Measurements from ENCODE around the gene FAM181A. TPM values are rescaled to one million over a fixed set of nuclear protein-coding genes. Genes with fewer than 3 reads are reported as not detected.

Gene FAM181A
- total and polyA plus RNA-seq, 4 donors, result 1.9 to 4.0 (median 3.3) TPM

DNA sequence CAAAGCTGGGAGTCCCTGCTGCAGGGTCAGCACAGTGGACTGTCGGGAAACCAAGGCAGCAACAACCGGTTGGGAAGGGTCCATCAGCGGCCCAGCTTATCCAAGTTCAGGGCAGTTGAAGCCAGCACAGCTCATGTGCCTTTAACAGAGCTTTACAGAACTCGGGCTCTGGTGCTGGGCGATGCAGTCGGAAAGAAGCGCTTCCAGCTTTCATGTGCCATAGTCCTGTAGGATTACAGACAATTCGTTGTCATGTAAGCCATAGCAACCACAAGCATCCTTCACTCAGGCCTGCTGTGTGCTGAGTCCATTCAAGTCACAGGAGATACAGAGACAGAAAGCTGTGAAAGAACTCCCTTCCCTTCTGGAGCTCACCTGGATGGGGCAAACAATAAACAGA, 3.5 kb upstream of the FAM181A start:
- no peaks in the 10 kb centered on the region for H3K9me3 ChIP-seq (ENCODE audit: control insufficient read depth in 4 of 4, insufficient read depth in 3 of 4, low read length in 3 of 4)
- no peak for ATAC-seq (ENCODE audit: insufficient read depth, low FRiP score)
- H3K9ac ChIP-seq (ENCODE audit: insufficient read depth in 1 of 2, low read length in 2 of 2), result no peak overlapping the region
- no peak overlapping the region for H3K27ac ChIP-seq (ENCODE audit: low read depth in 1 of 2, low read length in 1 of 2)
- no peaks in the 10 kb centered on the region for H3K36me3 ChIP-seq (ENCODE audit: control insufficient read depth in 4 of 4, insufficient read depth in 4 of 4, low read length in 4 of 4)
- peaks cover 0 to 7% (median 0%) of the 10 kb centered on the region in 5 donors for H3K4me1 ChIP-seq (ENCODE audit: control insufficient read depth in 5 of 5, insufficient read depth in 5 of 5, low read length in 5 of 5)
- H3K4me3 ChIP-seq, result no peak overlapping the region
- TF ChIP-seq, protein P1, sequence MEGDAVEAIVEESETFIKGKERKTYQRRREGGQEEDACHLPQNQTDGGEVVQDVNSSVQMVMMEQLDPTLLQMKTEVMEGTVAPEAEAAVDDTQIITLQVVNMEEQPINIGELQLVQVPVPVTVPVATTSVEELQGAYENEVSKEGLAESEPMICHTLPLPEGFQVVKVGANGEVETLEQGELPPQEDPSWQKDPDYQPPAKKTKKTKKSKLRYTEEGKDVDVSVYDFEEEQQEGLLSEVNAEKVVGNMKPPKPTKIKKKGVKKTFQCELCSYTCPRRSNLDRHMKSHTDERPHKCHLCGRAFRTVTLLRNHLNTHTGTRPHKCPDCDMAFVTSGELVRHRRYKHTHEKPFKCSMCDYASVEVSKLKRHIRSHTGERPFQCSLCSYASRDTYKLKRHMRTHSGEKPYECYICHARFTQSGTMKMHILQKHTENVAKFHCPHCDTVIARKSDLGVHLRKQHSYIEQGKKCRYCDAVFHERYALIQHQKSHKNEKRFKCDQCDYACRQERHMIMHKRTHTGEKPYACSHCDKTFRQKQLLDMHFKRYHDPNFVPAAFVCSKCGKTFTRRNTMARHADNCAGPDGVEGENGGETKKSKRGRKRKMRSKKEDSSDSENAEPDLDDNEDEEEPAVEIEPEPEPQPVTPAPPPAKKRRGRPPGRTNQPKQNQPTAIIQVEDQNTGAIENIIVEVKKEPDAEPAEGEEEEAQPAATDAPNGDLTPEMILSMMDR (IDR thresholded peaks at IDR 0.05; ENCODE audit: control extremely low read depth, extremely low read depth), result no peak
- no peaks in the 10 kb centered on the region for H3K27me3 ChIP-seq (ENCODE audit: control insufficient read depth in 3 of 3, insufficient read depth in 3 of 3, low read length in 2 of 3)
- no peak for DNase-seq
- 85 to 89% methylated on average over 8 of the region's 8 CpGs for WGBS, 2 donors

DNA sequence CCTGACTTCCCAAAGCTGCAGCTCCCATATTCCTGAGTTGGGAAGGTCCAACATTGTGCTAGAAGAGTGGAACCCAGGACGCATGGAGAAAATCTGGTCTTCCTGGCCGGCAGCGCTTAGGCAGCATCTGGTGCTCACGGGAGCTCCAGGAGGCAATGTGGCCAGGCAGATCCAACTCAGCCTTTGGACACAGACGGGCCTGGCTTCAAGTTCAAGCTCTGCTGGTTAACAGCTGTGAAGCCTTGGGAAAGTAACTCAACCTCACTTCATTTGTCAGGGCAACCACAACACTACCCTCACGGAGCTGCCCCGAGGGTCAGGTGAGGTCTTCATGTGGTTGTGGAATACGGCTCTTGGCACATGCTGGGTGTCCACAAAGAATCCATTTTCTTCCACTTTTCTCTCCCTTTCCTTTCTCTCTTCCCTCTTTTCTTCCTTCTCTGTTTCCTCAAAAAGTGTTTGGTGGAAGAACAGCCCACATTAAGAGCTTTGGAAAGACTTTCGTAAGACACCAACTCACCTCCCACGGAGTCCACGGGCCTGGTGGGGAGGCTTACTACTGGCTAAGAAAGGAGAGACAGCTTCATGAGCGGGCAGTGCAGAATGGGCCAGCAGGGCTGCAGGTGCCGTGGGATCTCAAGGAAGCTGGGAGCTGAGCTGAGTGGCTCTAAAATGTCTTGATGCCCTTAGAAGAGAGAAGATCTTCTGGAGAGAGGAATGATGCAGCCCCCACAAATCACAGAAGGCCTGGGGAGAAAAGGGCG, 2.4 kb upstream of the FAM181A start:
- Histone ChIP-seq H3K9ac (ENCODE audit: insufficient read depth in 1 of 2, low read length in 2 of 2) (no peak overlapping the region), H3K27me3 (ENCODE audit: control insufficient read depth in 3 of 3, insufficient read depth in 3 of 3, low read length in 2 of 3) (no peaks in the 10 kb centered on the region), H3K4me3 (no peak overlapping the region), H3K4me1 (ENCODE audit: control insufficient read depth in 5 of 5, insufficient read depth in 5 of 5, low read length in 5 of 5) (peaks cover 0 to 7% (median 0%) of the 10 kb centered on the region in 5 donors), H3K27ac (ENCODE audit: low read depth in 1 of 2, low read length in 1 of 2) (no peak overlapping the region), H3K36me3 (ENCODE audit: control insufficient read depth in 4 of 4, insufficient read depth in 4 of 4, low read length in 4 of 4) (no peaks in the 10 kb centered on the region), H3K9me3 (ENCODE audit: control insufficient read depth in 4 of 4, insufficient read depth in 3 of 4, low read length in 3 of 4) (no peaks in the 10 kb centered on the region)
- ATAC-seq (ENCODE audit: insufficient read depth, low FRiP score), result no peak
- TF ChIP-seq, protein P1 (IDR thresholded peaks at IDR 0.05; ENCODE audit: control extremely low read depth, extremely low read depth), result no peak
- WGBS, 2 donors, result 87 to 91% methylated on average over 14 of the region's 14 CpGs
- DNase-seq, result no peak

DNA sequence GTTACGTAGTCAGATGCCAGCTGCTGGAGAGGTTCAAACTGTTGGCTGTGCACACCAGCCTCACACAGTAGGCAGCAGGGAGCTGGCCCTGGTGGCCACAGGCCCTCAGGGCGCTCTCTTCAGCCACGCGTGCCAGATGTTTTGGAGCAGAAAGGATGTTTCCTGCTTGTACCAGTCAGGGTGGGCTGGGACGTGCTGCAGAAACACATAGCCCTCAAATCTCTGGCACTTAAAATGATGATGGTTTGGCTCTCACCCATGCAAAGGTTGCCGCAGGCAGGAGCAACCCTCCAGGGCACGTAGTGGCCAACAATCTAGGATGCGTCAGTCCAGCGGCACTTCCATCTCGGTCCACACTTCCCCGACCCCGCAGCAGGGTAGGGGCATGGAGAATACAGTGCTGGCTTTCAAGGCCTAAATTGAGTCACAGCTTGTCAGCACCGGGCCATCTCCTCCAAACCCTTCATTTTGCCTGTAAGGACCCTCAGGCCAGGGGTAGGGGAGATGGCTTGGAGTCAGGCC, 1.7 kb upstream of the FAM181A start:
- no peak for DNase-seq
- H3K9me3 ChIP-seq (ENCODE audit: control insufficient read depth in 4 of 4, insufficient read depth in 3 of 4, low read length in 3 of 4), result no peaks in the 10 kb centered on the region
- TF ChIP-seq, protein P1 (IDR thresholded peaks at IDR 0.05; ENCODE audit: control extremely low read depth, extremely low read depth), result no peak
- H3K4me1 ChIP-seq (ENCODE audit: control insufficient read depth in 5 of 5, insufficient read depth in 5 of 5, low read length in 5 of 5), result peaks cover 0 to 7% (median 0%) of the 10 kb centered on the region in 5 donors
- no peaks in the 10 kb centered on the region for H3K36me3 ChIP-seq (ENCODE audit: control insufficient read depth in 4 of 4, insufficient read depth in 4 of 4, low read length in 4 of 4)
- ATAC-seq (ENCODE audit: insufficient read depth, low FRiP score), result no peak
- no peak overlapping the region for H3K4me3 ChIP-seq
- no peak overlapping the region for H3K9ac ChIP-seq (ENCODE audit: insufficient read depth in 1 of 2, low read length in 2 of 2)
- 87 to 89% methylated on average over 13 of the region's 13 CpGs for WGBS, 2 donors
- no peaks in the 10 kb centered on the region for H3K27me3 ChIP-seq (ENCODE audit: control insufficient read depth in 3 of 3, insufficient read depth in 3 of 3, low read length in 2 of 3)
- no peak overlapping the region for H3K27ac ChIP-seq (ENCODE audit: low read depth in 1 of 2, low read length in 1 of 2)
